ENCODE results near the gene FOXJ3. TPM values are rescaled to one million over a fixed set of nuclear protein-coding genes. Genes with fewer than 3 reads are reported as not detected.

FOXJ3 gene
- total and polyA plus RNA-seq, 2 donors (not counting 1 experiment from before 2014, with no cell fraction given): 22.6 to 29.5 TPM

DNA sequence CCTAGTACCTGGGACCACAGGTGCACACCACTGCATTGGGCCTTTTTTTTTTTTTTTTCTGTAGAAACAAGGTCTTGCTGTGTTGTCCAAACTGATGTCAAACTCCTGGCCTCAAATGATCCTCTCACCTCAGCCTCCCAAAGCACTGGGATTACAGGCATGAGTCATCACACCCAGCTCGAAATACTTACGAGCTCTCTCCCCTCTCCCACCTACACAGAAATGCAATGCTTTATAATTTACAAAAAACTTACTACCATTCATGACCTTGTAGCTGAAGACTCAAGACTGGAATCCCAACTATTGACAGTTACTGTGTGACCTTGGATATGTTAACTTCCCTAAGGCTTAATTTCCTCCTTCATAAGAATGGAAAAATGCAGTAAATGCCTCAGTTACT, 18.7 kb downstream of the FOXJ3 start:
- no peaks in the 10 kb centered on the region for H3K9me3 ChIP-seq (ENCODE audit: control insufficient read depth, insufficient read depth, low read depth, low read length)
- H3K9ac ChIP-seq (ENCODE audit: insufficient read depth, low read length): no peak overlapping the region
- H3K27me3 ChIP-seq (ENCODE audit: control insufficient read depth, insufficient read depth, low read length): no peaks in the 10 kb centered on the region
- H3K4me1 ChIP-seq (ENCODE audit: control insufficient read depth, extremely low read depth, insufficient read depth, low read length): peaks cover 8% of the 10 kb centered on the region
- no peak overlapping the region for H3K4me2 ChIP-seq (ENCODE audit: extremely low read depth, insufficient read depth, low read length)
- H2AFZ ChIP-seq (ENCODE audit: low read length): no peak overlapping the region
- H4K20me1 ChIP-seq (ENCODE audit: control insufficient read depth, extremely low read depth, insufficient read depth, low read length): no peaks in the 10 kb centered on the region
- no peak overlapping the region for H3K4me3 ChIP-seq (replicated peaks in 1 of 4; ENCODE audit: control extremely low read depth in 1 of 4, insufficient read depth in 1 of 4, low read depth in 3 of 4, low read length in 4 of 4)
- peaks cover 86% of the 10 kb centered on the region for H3K79me2 ChIP-seq (ENCODE audit: control insufficient read depth, insufficient read depth, low read length)
- no peak overlapping the region for H3K27ac ChIP-seq (ENCODE audit: insufficient read depth, low read length)
- peak in 1 of 2 donors; percentile 23 for DNase-seq (ENCODE audit: low read depth in 2 of 2)
- no peaks in the 10 kb centered on the region for H3K36me3 ChIP-seq (ENCODE audit: control insufficient read depth, insufficient read depth, low read length)
- TF ChIP-seq EZH2 (IDR thresholded peaks at IDR 0.05; ENCODE audit: low read length, missing control alignments): no peak
- no peak for TF ChIP-seq CTCF (conservative IDR thresholded peaks at IDR 0.05 in 1 of 2, IDR thresholded peaks at IDR 0.05 in 1 of 2; ENCODE audit: low read depth in 1 of 2, low read length in 2 of 2)

- Histone ChIP-seq H4K20me1 (ENCODE audit: control insufficient read depth, extremely low read depth, insufficient read depth, low read length) (no peaks in the 10 kb centered on the region), H3K4me3 (replicated peaks in 1 of 4; ENCODE audit: control extremely low read depth in 1 of 4, insufficient read depth in 1 of 4, low read depth in 3 of 4, low read length in 4 of 4) (no peak overlapping the region), H2AFZ (ENCODE audit: low read length) (no peak overlapping the region), H3K4me2 (ENCODE audit: extremely low read depth, insufficient read depth, low read length) (no peak overlapping the region), H3K9ac (ENCODE audit: insufficient read depth, low read length) (no peak overlapping the region), H3K27ac (ENCODE audit: insufficient read depth, low read length) (no peak overlapping the region), H3K9me3 (ENCODE audit: control insufficient read depth, insufficient read depth, low read depth, low read length) (no peaks in the 10 kb centered on the region), H3K79me2 (ENCODE audit: control insufficient read depth, insufficient read depth, low read length) (peaks cover 85% of the 10 kb centered on the region), H3K27me3 (ENCODE audit: control insufficient read depth, insufficient read depth, low read length) (no peaks in the 10 kb centered on the region), H3K36me3 (ENCODE audit: control insufficient read depth, insufficient read depth, low read length) (no peaks in the 10 kb centered on the region), H3K4me1 (ENCODE audit: control insufficient read depth, extremely low read depth, insufficient read depth, low read length) (peaks cover 8% of the 10 kb centered on the region)
- DNase-seq (ENCODE audit: low read depth in 2 of 2): no peak
- TF ChIP-seq CTCF (conservative IDR thresholded peaks at IDR 0.05 in 1 of 2, IDR thresholded peaks at IDR 0.05 in 1 of 2; ENCODE audit: low read depth in 1 of 2, low read length in 2 of 2) (no peak), EZH2 (IDR thresholded peaks at IDR 0.05; ENCODE audit: low read length, missing control alignments) (no peak)
Measured at GRCh38 chr1:42315500-42315899, 19.5 kb downstream of the FOXJ3 start.

DNA sequence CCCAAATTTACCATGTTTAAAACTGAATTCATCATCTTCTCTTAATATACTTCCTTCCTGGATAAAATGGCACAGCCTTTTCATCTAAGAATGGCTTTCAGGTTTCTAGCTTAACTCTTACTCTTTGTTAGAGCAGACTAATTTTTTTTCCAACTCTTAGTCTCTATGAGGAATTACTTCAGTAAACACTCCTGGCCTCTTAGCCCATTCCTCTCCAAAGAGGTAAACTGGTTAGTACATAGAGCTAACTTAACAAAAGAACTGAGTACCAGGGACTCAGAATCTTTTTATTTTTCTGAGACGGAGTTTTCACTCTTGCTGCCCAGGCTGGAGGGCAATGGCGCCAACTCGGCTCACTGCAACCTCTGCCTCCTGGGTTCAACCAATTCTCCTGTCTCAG, 21.1 kb downstream of the FOXJ3 start:
- Histone ChIP-seq H3K9me3 (ENCODE audit: control insufficient read depth, insufficient read depth, low read depth, low read length) (no peaks in the 10 kb centered on the region), H3K9ac (ENCODE audit: insufficient read depth, low read length) (no peak overlapping the region), H3K4me3 (replicated peaks in 1 of 4; ENCODE audit: control extremely low read depth in 1 of 4, insufficient read depth in 1 of 4, low read depth in 3 of 4, low read length in 4 of 4) (no peak overlapping the region), H2AFZ (ENCODE audit: low read length) (no peak overlapping the region), H3K36me3 (ENCODE audit: control insufficient read depth, insufficient read depth, low read length) (no peaks in the 10 kb centered on the region), H3K4me1 (ENCODE audit: control insufficient read depth, extremely low read depth, insufficient read depth, low read length) (peaks cover 1% of the 10 kb centered on the region), H4K20me1 (ENCODE audit: control insufficient read depth, extremely low read depth, insufficient read depth, low read length) (no peaks in the 10 kb centered on the region), H3K4me2 (ENCODE audit: extremely low read depth, insufficient read depth, low read length) (no peak overlapping the region), H3K27ac (ENCODE audit: insufficient read depth, low read length) (no peak overlapping the region), H3K79me2 (ENCODE audit: control insufficient read depth, insufficient read depth, low read length) (peaks cover 76% of the 10 kb centered on the region), H3K27me3 (ENCODE audit: control insufficient read depth, insufficient read depth, low read length) (no peaks in the 10 kb centered on the region)
- no peak for TF ChIP-seq CTCF (conservative IDR thresholded peaks at IDR 0.05 in 1 of 2, IDR thresholded peaks at IDR 0.05 in 1 of 2; ENCODE audit: low read depth in 1 of 2, low read length in 2 of 2)
- no peak for DNase-seq (ENCODE audit: low read depth in 2 of 2)
